ENCODE data around the gene EFNB1. TPM values are rescaled to one million over a fixed set of nuclear protein-coding genes. Genes with fewer than 3 reads are reported as not detected.

EFNB1 gene
- total RNA-seq, 2 donors from 2014 or later, result 23.7 to 42.4 TPM

DNA sequence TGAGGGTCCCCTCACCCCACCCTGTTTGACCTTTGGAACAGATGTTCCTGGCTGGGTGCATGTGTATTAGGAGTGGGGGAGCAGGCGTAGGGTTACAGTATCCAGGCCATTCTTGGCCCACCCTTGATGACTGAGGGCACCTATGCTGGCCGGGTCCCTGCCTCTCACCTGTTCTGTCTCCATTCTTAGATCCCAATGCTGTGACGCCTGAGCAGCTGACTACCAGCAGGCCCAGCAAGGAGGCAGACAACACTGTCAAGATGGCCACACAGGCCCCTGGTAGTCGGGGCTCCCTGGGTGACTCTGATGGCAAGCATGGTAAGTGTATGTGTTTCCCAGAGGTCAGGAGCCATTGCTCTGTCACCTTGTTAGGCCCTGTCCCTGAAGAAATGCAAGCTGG, 10.9 kb downstream of the EFNB1 start:
- DNase-seq (ENCODE audit: low spot score), result no peak
- TF ChIP-seq CTCF (IDR thresholded peaks at IDR 0.05), result no peak

GRCh38 chrX:68840256-68840655, 11.4 kb downstream of the EFNB1 start:
- no peak for TF ChIP-seq CTCF (IDR thresholded peaks at IDR 0.05)
- H3K4me1 ChIP-seq, result peaks cover 0 to 13% of the 10 kb centered on the region in 2 donors

More for the DNA sequence above, 10.9 kb downstream of the EFNB1 start:
- H3K4me1 ChIP-seq, result peaks cover 0 to 13% of the 10 kb centered on the region in 2 donors
- H3K9me3 ChIP-seq, result no peaks in the 10 kb centered on the region
- H3K4me3 ChIP-seq, result no peak overlapping the region
- H3K27me3 ChIP-seq, result no peaks in the 10 kb centered on the region
- peaks cover 33% of the 10 kb centered on the region for H3K36me3 ChIP-seq
- no peak overlapping the region for H3K27ac ChIP-seq

GRCh38 chrX:68841251-68842049, 12.6 kb downstream of the EFNB1 start:
- Histone ChIP-seq H3K4me3 (no peak overlapping the region), H3K27ac (no peak overlapping the region), H3K27me3 (no peaks in the 10 kb centered on the region), H3K9me3 (no peaks in the 10 kb centered on the region), H3K36me3 (peaks cover 33% of the 10 kb centered on the region), H3K4me1 (peaks cover 0 to 13% of the 10 kb centered on the region in 2 donors)
- no peak for DNase-seq (ENCODE audit: low spot score)
- no peak for TF ChIP-seq CTCF (IDR thresholded peaks at IDR 0.05)

More at GRCh38 chrX:68840256-68840655, 11.4 kb downstream of the EFNB1 start:
- no peak for DNase-seq (ENCODE audit: low spot score)
- H3K36me3 ChIP-seq, result peaks cover 33% of the 10 kb centered on the region
- no peaks in the 10 kb centered on the region for H3K27me3 ChIP-seq
- H3K9me3 ChIP-seq, result no peaks in the 10 kb centered on the region
- H3K27ac ChIP-seq, result no peak overlapping the region
- H3K4me3 ChIP-seq, result no peak overlapping the region

DNA sequence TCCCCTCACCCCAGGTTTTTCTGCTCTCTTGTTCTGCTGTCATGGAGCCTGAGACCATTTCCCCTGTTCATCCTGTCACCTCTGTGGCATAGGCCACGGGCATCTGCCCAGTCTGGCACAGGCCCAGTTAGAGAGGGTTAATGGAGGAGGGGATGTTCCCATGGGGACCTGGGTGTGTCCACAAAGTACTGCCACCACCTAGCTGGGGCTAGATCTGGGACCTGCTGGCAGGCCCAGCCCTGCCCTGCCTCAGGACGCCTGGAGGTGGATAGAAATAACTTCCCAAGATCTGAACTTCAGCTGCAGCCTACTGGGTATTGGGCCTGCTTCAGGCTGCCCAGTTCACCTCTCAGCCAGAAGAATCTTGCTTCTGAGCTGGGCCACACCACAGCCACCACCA, 13.5 kb downstream of the EFNB1 start:
- H3K4me3 ChIP-seq, result no peak overlapping the region
- H3K9me3 ChIP-seq, result no peaks in the 10 kb centered on the region
- no peak for TF ChIP-seq CTCF (IDR thresholded peaks at IDR 0.05)
- H3K27me3 ChIP-seq, result no peaks in the 10 kb centered on the region
- no peak overlapping the region for H3K27ac ChIP-seq
- peaks cover 33% of the 10 kb centered on the region for H3K36me3 ChIP-seq
- no peak for DNase-seq (ENCODE audit: low spot score)
- peaks cover 0 to 13% of the 10 kb centered on the region in 2 donors for H3K4me1 ChIP-seq

DNA sequence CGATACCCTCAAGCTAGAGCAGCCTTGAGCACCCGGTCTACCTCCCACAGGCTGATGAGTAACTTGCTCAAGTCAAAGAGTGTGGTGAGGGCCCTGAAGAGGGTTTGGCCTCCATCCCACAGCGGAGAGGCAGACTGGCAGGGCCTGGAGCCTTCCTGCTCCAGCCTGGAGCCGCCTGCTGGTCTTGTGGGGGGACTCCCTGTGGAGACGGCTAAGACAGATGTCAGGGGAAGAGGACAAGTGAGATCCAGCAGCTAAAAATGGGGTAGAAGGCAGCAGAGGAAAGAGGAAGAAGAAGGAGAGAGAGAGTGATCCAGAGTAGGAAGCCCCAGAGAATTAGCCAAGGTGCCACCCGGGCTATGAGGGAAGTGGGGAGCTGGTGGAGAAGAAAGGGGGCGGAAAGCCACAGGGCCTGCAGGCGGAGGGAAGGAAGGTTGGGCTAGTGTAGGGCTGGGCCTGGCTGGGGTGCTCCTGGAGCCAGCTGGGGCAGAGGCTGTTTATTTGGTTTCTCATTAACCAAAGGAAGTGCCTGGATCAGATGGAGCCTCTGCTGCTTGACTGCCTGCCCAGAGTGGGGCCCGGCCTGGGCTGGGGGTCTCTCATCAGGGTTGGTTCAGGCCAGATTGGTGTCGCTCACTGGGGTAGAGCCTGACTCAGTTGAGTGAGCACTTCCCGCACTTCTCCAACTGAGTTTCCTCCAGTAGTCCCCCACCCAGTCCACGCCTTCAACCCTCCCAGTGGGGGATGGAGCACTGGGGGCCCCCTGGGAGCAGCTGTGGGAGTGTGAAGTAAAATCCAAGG, 14.2 kb downstream of the EFNB1 start:
- H3K36me3 ChIP-seq, result peaks cover 33% of the 10 kb centered on the region
- no peak for DNase-seq (ENCODE audit: low spot score)
- H3K27me3 ChIP-seq, result no peaks in the 10 kb centered on the region
- H3K27ac ChIP-seq, result no peak overlapping the region
- peaks cover 0 to 13% of the 10 kb centered on the region in 2 donors for H3K4me1 ChIP-seq
- no peak overlapping the region for H3K4me3 ChIP-seq
- no peaks in the 10 kb centered on the region for H3K9me3 ChIP-seq
- no peak for TF ChIP-seq CTCF (IDR thresholded peaks at IDR 0.05)
